ENCODE data around the gene GSC2. TPM values are rescaled to one million over a fixed set of nuclear protein-coding genes. Genes with fewer than 3 reads are reported as not detected.

The GSC2 gene
- total and polyA plus RNA-seq, 9 of the 15 experiments (the other 6 are each of a cell fraction or from before 2014, with no cell fraction given): not detected

- H3K9me1 ChIP-seq (ENCODE audit: control insufficient read depth, insufficient read depth, low read length): peaks cover 19% of the 10 kb centered on the region
- BruUV-seq (replicated peaks): no TSS peak
- CTCF ChIA-PET (ENCODE audit: low intra/inter-chr PET ratio): interaction anchor here (0.9 kb wide), 1 partner anchor 461 kb away, joined by 3 read pairs; no protein-coding TSS in a partner anchor
- peaks cover 38 to 61% of the 10 kb centered on the region in 2 experiments for H3K4me1 ChIP-seq (replicated peaks in 1 of 2; ENCODE audit: control insufficient read depth in 2 of 2, insufficient read depth in 2 of 2, low read length in 2 of 2)
- in situ Hi-C loops (cut with MboI) (no loop called here), intact Hi-C loops (cut with micrococcal nuclease) (no loop called here)
- peaks cover 29 to 40% of the 10 kb centered on the region in 2 experiments for H3K27me3 ChIP-seq (ENCODE audit: control insufficient read depth in 2 of 2, insufficient read depth in 2 of 2, low read length in 2 of 2)
- H3K9ac ChIP-seq (ENCODE audit: insufficient read depth in 1 of 2, low read depth in 2 of 2, low read length in 2 of 2): peak overlapping the region; percentile 27 to 96; a peak in 3 of 4 replicates
- H3K4me2 ChIP-seq (ENCODE audit: insufficient read depth, low read length): peak overlapping the region; percentile 93
- 3% methylated on average over 58 of the region's 58 CpGs for WGBS (ENCODE audit: insufficient coverage, low coverage, missing lambda C conversion rate)
- H3K79me2 ChIP-seq (ENCODE audit: control insufficient read depth, insufficient read depth, low read length): peaks cover 40% of the 10 kb centered on the region
- DNase-seq (ENCODE audit: extremely low read depth in 1 of 4, low spot score in 3 of 4) (peak; percentile 79 to 89 (median 86)), ATAC-seq (peak; percentile 18), FAIRE-seq (no peak)
- peaks cover 29% of the 10 kb centered on the region for H4K20me1 ChIP-seq (replicated peaks; ENCODE audit: control insufficient read depth, insufficient read depth, low read length)
- peak overlapping the region; percentile 83 for H2AFZ ChIP-seq (ENCODE audit: low read depth, low read length)
- POLR2A ChIA-PET: interaction anchor here (0.6 to 4.5 kb wide), 15 partner anchors 10 to 608 kb away, joined by 3 to 64 read pairs (median 3); partner anchors contain the start of genes ESS2 and SLC25A1
- no peak overlapping the region for H3K27ac ChIP-seq (ENCODE audit: extremely low read depth, low read depth, low read length)
- peak overlapping the region; percentile 34 for H3K4me3 ChIP-seq
- peaks cover 23% of the 10 kb centered on the region for H3K36me3 ChIP-seq (ENCODE audit: control insufficient read depth, insufficient read depth, low read length)
- H3K9me3 ChIP-seq (replicated peaks; ENCODE audit: control insufficient read depth, insufficient read depth, low read depth, low read length): peaks cover 5% of the 10 kb centered on the region; the same call in 1 of the 2 replicates
- TF ChIP-seq PRPF4 (IDR thresholded peaks at IDR 0.05; ENCODE audit: insufficient read depth, low read depth, low read length, poor library complexity, severe bottlenecking) (no peak), ZNF347 (CRISPR knock-in tag; IDR thresholded peaks at IDR 0.05; ENCODE audit: low read depth) (no peak), XRCC5 (IDR thresholded peaks at IDR 0.05; ENCODE audit: low read depth, low read length) (no peak), ZNF780A (CRISPR knock-in tag; IDR thresholded peaks at IDR 0.05) (no peak), NFRKB (IDR thresholded peaks at IDR 0.05; ENCODE audit: low read depth) (no peak), EP400 (IDR thresholded peaks at IDR 0.05) (no peak), ZNF778 (CRISPR knock-in tag; IDR thresholded peaks at IDR 0.05) (no peak), RUNX1 (IDR thresholded peaks at IDR 0.05; ENCODE audit: low read depth) (no peak), HBP1 (CRISPR knock-in tag; IDR thresholded peaks at IDR 0.05) (no peak), CREBBP (IDR thresholded peaks at IDR 0.05; ENCODE audit: low read depth, low read length) (no peak), SREBF2 (CRISPR knock-in tag; IDR thresholded peaks at IDR 0.05) (no peak), TAL1 (IDR thresholded peaks at IDR 0.05) (no peak), ZNF175 (CRISPR knock-in tag; IDR thresholded peaks at IDR 0.05; ENCODE audit: low read depth) (no peak), KLF10 (CRISPR knock-in tag; IDR thresholded peaks at IDR 0.05) (no peak), ZFX (CRISPR knock-in tag; IDR thresholded peaks at IDR 0.05) (no peak), ZKSCAN3 (CRISPR knock-in tag; IDR thresholded peaks at IDR 0.05) (no peak), ZNF143 (CRISPR knock-in tag; IDR thresholded peaks at IDR 0.05) (no peak), KLF6 (CRISPR knock-in tag; IDR thresholded peaks at IDR 0.05; ENCODE audit: borderline replicate concordance) (no peak), VEZF1 (CRISPR knock-in tag; IDR thresholded peaks at IDR 0.05) (no peak), PML (IDR thresholded peaks at IDR 0.05; ENCODE audit: low read length) (no peak), EZH2 (IDR thresholded peaks at IDR 0.05; ENCODE audit: borderline replicate concordance, low read depth, low read length) (peak; percentile 19; the same call in 1 of the 2 replicates)
Measured at GRCh38 chr22:19169002-19169946, 19.2 kb upstream of the GSC2 start.

Measured in K562 (cell line).